ENCODE data around the gene PRRT3. TPM values are rescaled to one million over a fixed set of nuclear protein-coding genes. Genes with fewer than 3 reads are reported as not detected.

PRRT3 gene
- total and polyA plus RNA-seq, 12 donors, result 0.30 to 6.4 (median 3.0) TPM

- Histone ChIP-seq H3K4me1 (replicated peaks in 1 of 2) (peaks cover 20 to 42% of the 10 kb centered on the region in 2 donors), H3K4me3 (no peak overlapping the region), H3K27me3 (no peaks in the 10 kb centered on the region), H3K27ac (peak overlapping the region in 1 of 5 donors; percentile 65), H3K9me3 (replicated peaks in 1 of 3) (no peaks in the 10 kb centered on the region), H3K36me3 (replicated peaks in 1 of 2) (no peaks in the 10 kb centered on the region)
- no peak for DNase-seq
- intact Hi-C loops (cut with DNase I), result no loop called here
- 83 to 96% (median 90%) methylated on average over 8 of the region's 8 CpGs for WGBS, 4 donors
- TF ChIP-seq POLR2A (IDR thresholded peaks at IDR 0.05) (no peak), CTCF (IDR thresholded peaks at IDR 0.05) (no peak)
These were observed 40.3 kb downstream of the PRRT3 start for GRCh38 chr3:9911863-9912262.

DNA sequence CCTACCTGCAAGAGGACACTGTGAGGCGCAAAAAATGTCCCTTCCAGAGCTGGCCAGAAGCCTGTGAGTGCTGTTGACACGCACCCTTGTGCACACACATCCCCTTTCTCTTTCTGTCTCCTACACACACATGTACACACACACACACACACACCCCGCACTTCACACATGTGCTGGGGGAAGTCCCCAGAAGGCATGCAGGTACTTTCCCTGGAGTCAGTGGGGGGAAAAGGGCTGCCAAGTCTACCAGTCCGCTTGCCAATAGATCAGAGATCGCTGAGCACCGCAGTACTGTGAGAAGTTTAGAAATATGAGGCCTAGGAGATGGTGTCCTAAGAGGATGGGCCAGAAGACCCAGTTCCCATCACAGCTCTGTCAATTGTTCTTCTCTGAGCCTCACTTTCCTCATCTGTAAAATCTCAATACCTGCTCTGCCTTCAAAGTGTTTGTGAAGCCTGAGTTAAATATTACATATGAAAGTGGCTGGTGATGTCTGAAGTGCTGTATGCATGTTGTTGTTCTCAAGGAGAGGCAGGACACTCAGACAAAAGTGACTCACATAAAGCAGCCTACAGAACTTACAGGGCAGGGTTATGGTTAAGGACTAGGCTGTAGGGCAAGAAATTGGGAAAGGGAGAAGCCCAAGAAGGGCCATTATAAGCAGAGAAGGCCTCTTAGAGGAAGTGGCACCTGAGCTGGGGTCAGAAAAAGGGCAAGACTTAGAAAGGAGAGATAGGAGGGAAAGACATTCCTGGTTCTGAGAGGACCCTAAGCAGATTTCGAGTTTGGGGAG, 42.8 kb downstream of the PRRT3 start:
- WGBS, 4 donors, result 87 to 97% (median 92%) methylated on average over 7 of the region's 7 CpGs
- TF ChIP-seq POLR2A (IDR thresholded peaks at IDR 0.05) (no peak), CTCF (IDR thresholded peaks at IDR 0.05) (no peak)
- no peak overlapping the region for H3K4me3 ChIP-seq
- H3K36me3 ChIP-seq (replicated peaks in 1 of 2), result no peaks in the 10 kb centered on the region
- peaks cover under 1 to 23% of the 10 kb centered on the region in 2 donors for H3K4me1 ChIP-seq (replicated peaks in 1 of 2)
- no peak overlapping the region for H3K27ac ChIP-seq
- no peaks in the 10 kb centered on the region for H3K27me3 ChIP-seq
- H3K9me3 ChIP-seq (replicated peaks in 1 of 3), result no peaks in the 10 kb centered on the region
- intact Hi-C loops (cut with DNase I), result no loop called here
- no peak for DNase-seq

DNA sequence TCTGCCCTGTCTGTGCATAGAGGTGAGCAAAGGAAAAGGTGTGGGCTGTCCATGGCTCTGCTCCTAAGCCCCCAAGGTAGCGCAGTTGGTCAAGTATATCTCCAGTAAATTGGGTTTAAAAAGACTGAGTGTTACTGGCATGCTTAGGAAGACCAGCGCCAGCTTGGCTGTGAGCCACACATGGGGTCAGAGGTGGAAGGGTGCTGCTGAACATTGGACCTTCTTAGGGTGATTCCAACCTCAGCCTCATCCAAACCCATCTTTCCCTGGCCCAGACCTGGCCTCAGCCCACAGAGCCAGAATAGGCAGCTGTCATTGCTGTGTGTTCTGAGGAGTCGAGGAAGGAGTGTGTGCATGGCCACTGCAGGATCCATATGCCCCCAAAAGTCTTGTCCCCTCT, 43.9 kb downstream of the PRRT3 start:
- intact Hi-C loops (cut with DNase I), result no loop called here
- Histone ChIP-seq H3K27ac (no peak overlapping the region), H3K4me3 (no peak overlapping the region), H3K9me3 (replicated peaks in 1 of 3) (no peaks in the 10 kb centered on the region), H3K27me3 (no peaks in the 10 kb centered on the region), H3K36me3 (replicated peaks in 1 of 2) (no peaks in the 10 kb centered on the region), H3K4me1 (replicated peaks in 1 of 2) (peaks cover 0 to 12% of the 10 kb centered on the region in 2 donors)
- DNase-seq, result no peak
- 79 to 100% (median 97%) methylated on average over 2 to 3 of the region's 3 CpGs for WGBS, 4 donors
- TF ChIP-seq CTCF (IDR thresholded peaks at IDR 0.05) (no peak), POLR2A (IDR thresholded peaks at IDR 0.05) (no peak)

- intact Hi-C loops (cut with DNase I), result no loop called here
- no peaks in the 10 kb centered on the region for H3K4me1 ChIP-seq (replicated peaks in 1 of 2)
- H3K27ac ChIP-seq, result no peak overlapping the region
- WGBS, 4 donors, result 88 to 96% (median 94%) methylated on average over 4 to 5 of the region's 5 CpGs
- DNase-seq, result no peak
- H3K27me3 ChIP-seq, result no peaks in the 10 kb centered on the region
- no peaks in the 10 kb centered on the region for H3K36me3 ChIP-seq (replicated peaks in 1 of 2)
- no peaks in the 10 kb centered on the region for H3K9me3 ChIP-seq (replicated peaks in 1 of 3)
- H3K4me3 ChIP-seq, result no peak overlapping the region
- TF ChIP-seq POLR2A (IDR thresholded peaks at IDR 0.05), result no peak
- TF ChIP-seq CTCF (IDR thresholded peaks at IDR 0.05), result no peak
These were observed 45.7 kb downstream of the PRRT3 start for GRCh38 chr3:9906480-9906879.
